Measurements from ENCODE around the gene TMEM37. TPM values are rescaled to one million over a fixed set of nuclear protein-coding genes. Genes with fewer than 3 reads are reported as not detected.

TMEM37 gene
- total RNA-seq, result 0.32 and 0.91 TPM in 2 replicates

DNA sequence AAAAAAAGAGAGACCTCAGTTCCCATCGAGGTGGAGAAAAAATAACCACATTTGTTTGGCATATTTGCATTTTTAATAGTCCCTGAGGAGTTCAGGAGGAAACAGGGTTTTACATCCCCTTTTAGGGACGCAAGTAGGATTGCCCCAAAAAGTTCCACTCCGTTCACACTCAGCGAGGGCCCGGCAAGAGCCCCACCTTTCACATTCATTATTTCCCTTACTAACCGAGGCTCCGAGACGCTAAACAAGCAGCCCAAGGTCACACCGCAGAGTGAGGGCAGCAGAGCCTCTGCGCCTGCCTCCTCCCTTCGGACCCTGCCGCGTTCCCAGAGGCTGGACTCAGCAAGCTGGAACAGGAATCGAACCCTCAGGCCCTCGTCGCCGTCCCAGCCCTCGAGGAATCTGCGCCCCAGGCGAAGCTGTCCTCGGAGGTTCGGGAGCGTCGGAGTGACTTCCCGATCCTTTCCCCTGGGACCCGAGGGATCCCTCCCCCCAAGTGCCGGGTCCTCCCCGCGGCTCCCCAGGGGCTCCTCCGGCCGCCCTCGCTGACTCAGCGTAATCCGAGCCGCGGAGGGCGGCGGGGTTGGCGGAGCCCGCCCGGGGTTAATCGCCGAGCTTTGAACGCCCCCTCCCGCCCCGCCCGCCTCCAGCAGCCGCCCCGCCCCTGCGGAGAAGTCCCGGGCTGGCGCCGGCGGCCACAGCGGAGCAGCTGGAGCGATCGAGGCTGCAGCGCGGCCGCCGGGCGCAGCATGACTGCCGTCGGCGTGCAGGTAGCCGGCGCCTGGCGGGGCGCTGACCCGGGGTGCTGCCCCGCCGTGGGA lies at the start of gene TMEM37:
Gene TMEM37 (plus strand): TSS at position 700 of the 821 bp plus-strand sequence. CDS start 50 bp downstream, at position 750.

Other genes with a start within 250 kb of the TMEM37 start
- gene STEAP3, start 208.0 kb upstream of the TMEM37 start, total RNA-seq, result 2.1 and 6.8 TPM in 2 replicates
- 13.3 and 16.0 TPM in 2 replicates for gene C2orf76, start 65.0 kb upstream of the TMEM37 start, total RNA-seq
- gene DBI, start 64.9 kb upstream of the TMEM37 start, total RNA-seq, result 109 and 119 TPM in 2 replicates
- not detected in 2 replicates for gene SCTR, start 92.6 kb downstream of the TMEM37 start, total RNA-seq
- gene CFAP221, start 112.6 kb downstream of the TMEM37 start, total RNA-seq, result 0.15 and 0.32 TPM in 2 replicates
- 13.6 and 13.7 TPM in 2 replicates for gene TMEM177, start 247.3 kb downstream of the TMEM37 start, total RNA-seq